HG03139 (cell line): ENCODE data around the gene UBAC1.

Experiments
- ATAC-seq: cut with Tn5 transposase; IDR thresholded peaks from one replicate; pipeline ENCODE4 v1.9.1; 2021; ENCODE audit not compliant: unreplicated experiment

UBAC1 gene

DNA sequence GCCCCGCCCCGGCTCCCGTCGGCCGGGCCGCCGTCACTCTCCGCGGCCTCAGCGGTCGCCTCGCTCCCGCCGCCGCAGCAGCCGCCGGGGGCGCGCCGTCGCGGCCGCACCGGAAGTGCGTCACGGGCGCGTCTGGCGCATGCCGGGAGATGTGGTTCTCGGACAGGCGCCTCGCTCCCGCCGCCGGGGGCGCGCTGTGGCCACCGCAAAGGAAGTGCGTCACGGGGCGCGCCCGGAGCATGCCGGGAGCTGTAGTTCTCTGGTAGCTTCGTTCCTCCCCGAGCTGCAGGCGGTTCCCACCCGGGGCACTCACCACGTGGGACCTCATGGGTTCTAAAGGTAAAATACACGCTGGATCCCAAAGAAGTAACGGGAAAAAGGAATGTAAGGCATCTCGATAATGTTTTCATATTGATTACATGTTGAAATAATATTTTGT, at the start of gene UBAC1:
UBAC1 (minus strand) TSS at position 97 of the 439 bp plus-strand sequence. CDS start 211 bp downstream, outside the sequence.
- ATAC-seq, result peak; percentile 88

DNA sequence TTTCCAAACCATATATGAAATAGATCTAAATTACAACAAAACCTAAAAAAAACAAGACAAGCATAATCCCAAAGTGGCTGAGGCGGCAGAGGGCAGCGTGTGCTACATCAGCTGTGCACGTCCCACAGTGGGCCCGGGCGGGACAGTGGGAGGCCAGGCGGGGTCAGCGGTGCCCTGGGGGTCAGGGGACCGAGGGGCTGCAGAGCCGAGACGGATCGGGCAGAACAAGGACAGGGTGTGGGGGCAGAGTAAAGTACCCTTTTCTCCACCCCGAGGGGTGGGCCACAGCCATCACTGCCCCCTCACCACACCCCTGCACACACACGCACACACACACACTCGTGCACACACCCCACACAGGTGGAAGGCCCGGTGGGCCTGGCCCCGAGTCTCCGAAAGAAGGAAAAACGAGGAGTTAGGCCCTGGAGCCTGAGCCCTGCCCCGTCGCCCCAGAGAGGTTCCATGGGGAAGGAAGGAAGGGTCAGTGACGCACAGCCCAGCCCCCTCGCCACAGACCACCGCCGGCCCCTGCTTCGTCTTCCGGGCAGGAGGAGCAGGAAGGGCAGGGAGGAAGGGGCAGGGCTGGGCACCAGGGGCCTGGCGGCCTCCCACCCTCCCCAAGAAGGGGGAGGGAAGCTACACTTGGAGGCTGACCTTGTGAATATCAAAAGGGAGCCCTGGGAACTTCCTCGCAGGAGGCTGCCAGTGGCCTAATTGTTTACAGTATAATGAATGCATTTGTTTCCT, 49.6 kb upstream of the UBAC1 start:
- ATAC-seq, result no peak

DNA sequence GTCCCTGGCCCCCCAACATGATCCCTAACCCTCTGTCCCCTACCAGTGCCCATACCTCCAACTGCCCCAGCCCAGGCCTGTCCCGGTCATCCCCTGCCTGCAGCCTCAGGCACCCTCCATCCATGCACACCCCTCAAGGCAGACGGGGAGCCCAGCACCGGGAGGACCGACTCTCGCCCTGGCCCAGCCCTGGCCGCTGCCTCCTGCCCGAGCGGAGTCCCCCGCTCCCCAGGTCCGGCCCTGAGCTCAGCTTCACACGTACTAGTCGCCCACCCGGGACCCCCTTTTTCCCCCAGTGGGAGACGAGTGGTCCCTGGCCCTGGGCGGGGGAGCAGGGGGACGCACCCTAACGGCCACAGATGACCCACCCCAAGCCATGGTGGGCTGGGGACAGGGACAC, 49.0 kb upstream of the UBAC1 start:
- ATAC-seq, result no peak

GRCh38 chr9:136009516-136009915, 48.3 kb upstream of the UBAC1 start:
- ATAC-seq, result no peak

GRCh38 chr9:136008693-136008997, 47.5 kb upstream of the UBAC1 start:
- ATAC-seq, result no peak

DNA sequence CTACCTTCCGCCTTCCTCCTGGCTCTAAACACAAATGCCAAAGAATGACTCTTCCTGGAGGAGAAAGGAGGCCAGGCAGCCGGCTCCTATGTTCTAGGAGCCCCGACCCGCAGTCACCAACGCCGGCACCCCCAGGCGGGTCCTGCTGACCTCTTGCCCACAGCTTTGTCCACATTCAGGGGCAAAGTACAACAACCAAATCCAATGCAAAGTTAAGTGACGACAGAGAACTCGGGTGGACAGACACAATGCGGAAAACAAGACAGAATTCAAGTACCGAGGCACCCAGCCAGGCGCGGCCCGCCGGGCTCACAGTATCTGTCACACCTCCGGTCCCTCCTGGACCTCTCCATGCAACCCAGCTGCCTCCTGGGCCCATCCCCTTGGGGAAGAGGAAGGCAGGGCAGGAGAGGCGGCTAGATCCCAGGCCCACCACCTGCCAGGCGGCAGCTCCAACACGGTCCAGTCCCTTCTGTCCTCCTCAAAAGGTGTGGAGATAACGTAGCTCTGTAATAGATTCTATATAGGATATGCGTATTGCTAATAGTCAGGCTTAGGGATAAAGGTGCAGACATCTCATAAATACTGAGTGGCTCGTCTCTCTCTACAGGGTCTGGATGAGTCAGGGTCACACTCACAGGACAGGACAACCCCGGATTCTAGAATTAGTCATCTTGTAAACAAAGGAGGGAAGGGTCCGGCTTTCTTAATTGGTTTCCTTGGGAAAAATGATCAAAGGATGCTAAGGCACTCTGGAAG, 46.9 kb upstream of the UBAC1 start:
- ATAC-seq, result no peak

DNA sequence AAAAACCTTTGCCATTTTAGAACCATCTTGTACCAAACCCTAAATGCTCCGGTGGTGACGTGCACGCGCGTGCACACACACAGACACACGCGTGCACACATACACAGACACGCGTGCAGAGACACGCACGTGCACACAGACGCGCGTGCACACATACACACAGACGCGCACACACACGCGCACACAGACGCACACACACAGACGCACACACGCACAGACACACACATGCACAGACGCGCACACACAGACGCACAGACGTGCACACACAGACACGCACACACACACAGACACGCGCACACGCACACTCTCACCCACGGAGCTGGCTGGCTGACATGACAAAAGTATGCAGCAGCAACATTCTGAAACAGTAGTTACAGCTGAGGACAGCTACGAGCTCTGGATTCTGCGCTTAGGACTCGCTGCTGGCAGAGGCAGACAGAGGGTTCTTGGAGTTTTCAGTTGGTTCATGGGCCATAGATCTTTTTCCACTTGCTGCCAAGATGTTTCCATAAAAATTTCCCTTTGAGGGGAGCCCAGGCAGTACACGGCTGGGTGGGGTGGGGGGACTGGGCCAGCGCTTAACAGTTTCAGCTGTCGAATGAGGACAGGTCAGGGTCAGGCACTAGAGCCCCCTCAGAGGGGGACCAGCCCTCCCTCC, 46.2 kb upstream of the UBAC1 start:
- no peak for ATAC-seq

- no peak for ATAC-seq
These were observed 45.0 kb upstream of the UBAC1 start for GRCh38 chr9:136006169-136006568.

GRCh38 chr9:136004712-136005111, 43.5 kb upstream of the UBAC1 start:
- ATAC-seq, result no peak

DNA sequence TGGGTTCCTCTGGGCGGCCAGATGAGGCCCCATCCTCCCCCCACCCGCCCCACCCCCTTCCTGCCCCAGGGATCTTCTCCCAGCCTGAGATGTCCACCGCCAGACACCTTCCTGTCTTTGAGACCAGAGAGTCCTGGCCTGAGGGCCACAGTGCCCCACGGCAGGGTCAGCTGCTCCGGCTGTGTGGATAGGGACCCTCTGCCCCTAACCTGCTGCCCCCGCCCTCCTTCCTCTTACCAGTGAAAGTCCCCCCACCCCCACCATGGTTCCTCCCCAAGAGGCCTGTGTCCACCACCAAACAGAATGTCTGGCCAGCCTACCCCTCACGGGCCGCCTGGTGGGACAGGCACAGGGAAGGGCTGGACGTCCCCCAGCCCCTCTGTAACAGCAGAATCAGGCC, 43.0 kb upstream of the UBAC1 start:
- ATAC-seq, result no peak

- ATAC-seq, result no peak
These were observed 42.4 kb upstream of the UBAC1 start for GRCh38 chr9:136003411-136004218.

DNA sequence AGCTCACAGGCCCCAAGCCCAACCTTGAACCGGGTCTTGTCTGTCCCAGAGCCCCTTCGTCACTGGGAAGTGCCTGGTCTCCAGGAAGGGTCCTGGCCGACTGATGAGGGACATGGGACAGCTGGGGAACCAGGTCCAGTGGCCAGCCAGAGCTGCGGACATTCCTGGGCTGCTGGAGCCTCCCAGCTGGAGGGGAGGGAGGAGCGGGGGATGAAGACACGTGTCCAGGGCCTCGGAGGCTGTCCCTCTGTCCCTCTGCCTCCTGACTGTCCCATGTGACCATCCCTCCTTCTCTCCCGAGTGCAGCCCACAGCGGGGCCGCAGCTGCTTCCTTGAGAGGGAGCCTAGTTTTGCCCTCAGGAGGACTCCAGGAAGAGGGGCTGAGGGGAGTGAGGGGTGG, 41.7 kb upstream of the UBAC1 start:
- ATAC-seq, result no peak

GRCh38 chr9:136002215-136002614, 41.0 kb upstream of the UBAC1 start:
- ATAC-seq, result no peak

DNA sequence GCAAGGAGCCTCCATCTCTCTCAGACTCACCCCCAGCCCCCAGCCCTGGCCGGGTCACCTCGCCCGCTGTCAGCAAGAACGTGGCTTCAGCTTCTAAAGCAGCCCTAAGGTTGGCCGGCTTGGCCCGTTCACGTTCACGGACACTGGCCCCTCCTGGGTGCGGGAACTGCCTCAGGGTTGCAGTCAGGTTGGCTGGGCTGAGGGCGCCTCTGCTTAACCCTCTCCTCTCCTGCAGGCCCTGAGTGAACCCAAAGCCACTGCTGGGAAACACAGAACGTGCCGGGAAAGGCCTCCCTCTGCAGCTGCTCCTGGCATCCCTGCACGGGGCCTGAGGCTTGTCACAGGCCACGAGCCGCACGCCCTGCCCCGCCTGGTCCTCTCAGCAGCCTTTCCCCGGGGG, 40.1 kb upstream of the UBAC1 start:
- no peak for ATAC-seq

GRCh38 chr9:135998410-135999071, 37.4 kb upstream of the UBAC1 start:
- no peak for ATAC-seq

GRCh38 chr9:135998016-135998380, 36.8 kb upstream of the UBAC1 start:
- no peak for ATAC-seq

GRCh38 chr9:135997090-135998015, 36.2 kb upstream of the UBAC1 start:
- no peak for ATAC-seq

DNA sequence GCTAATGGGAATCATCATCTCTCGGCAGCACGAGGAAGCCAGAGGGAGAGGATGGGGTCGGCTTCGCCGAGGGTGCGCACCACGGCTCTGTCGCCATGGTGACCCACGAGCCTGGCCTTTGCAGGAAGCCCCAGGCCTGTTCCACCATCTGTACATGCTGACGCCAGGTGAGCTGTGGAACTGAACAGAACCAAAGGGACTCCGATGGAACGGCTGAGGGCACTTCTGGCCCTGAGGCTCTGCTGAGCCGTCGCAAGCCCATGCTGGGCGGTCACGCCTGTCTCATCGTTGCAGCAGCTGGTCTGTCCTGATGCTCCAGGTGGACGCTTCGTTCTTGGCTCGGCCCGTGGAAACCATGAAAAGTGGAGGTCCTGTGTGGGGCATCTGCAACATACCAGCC, 34.6 kb upstream of the UBAC1 start:
- ATAC-seq, result no peak

DNA sequence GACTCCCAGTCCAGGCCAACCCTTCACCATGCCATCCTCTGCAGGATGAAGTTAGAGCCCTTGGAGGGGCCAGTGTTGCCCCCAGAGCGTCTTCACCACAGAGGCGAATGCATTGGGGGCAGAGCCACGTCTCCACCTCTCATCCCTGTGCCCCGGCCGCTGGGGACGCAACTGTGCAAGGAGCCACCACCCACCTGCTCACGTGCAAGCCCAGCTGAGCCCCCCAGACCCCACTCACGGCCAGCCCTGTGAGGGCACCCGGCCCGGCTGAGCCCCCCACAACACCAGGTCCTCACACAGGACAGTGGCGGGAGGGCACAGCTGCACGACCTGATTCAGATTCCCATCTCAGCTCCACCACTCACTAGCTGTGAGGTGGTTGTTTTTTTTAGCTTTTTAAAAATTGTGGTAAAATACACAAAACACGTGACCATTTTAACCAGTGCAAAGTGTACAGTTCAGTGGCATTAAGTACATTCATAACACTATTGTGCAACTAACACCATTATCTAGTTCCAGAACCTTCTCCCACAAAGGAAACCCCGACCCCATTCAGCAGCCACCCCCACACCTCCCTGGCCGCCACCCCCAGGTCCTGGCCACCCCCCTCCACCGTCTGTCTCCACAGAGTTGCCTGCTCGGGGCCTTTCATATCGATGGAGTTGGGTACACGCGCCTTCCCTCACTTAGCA, 33.5 kb upstream of the UBAC1 start:
- no peak for ATAC-seq
